GM21526 (cell line): Measurements from ENCODE around the gene PTPRR.

ENCODE experiments used
- ATAC-seq: cut with Tn5 transposase; IDR thresholded peaks from one replicate; pipeline ENCODE4 v1.9.1; 2021; ENCODE audit warnings: moderate library complexity; ENCODE audit not compliant: unreplicated experiment, low FRiP score

The PTPRR gene

GRCh38 chr12:70711831-70712230 is 208.7 kb downstream of the PTPRR start:
- ATAC-seq: no peak

GRCh38 chr12:70709022-70709421 is 211.5 kb downstream of the PTPRR start:
- ATAC-seq: no peak

- ATAC-seq: no peak
These were observed 213.9 kb downstream of the PTPRR start for GRCh38 chr12:70706611-70707010.

DNA sequence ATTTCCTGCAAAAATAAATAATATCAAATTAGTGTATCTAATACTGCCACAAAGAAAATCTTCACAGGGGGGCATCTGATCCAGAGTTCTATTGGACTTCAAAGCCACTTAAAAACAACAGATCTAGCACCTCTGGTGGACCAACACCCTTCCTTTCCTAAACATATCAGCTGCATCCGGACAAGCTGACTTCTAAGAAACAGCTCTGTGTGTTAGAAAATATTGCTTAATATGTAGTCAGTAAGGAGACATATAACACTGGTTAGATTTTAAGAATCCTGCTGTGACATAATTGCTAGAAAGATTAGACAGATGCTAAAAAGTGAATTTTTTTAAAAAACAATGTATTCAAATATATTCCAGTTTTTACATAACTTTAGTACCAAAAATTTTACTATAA is 222.2 kb downstream of the PTPRR start:
- no peak for ATAC-seq

DNA sequence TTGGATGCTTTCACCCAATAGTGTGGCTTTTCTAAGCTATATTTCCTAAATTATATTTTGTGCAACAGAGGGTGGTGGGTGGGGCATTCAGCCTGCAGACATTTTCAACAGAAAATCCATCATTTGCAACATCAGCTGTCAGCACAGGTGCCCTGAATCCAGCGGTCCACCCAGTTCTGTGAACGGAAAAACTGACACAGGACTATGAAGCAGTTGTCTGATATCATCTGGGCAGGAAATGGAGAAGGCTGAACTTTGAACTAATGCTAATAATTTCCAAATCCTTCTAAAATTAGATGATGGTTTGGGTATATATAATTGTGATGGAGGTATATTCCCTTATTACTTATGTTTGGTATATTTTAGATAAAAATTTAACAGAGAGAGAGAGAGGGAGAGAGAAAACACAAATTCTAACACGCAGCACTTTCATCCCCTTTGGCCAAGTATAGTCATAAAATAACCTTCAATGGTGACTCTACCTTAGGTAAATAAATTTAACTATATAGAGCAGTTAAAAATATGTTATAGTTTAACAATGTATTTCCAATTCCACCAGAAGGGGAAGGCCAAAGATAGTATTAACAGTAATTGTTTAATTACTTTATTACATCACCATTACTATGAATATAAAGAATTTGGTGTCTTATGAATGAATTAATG is 225.0 kb downstream of the PTPRR start:
- ATAC-seq: no peak

GRCh38 chr12:70692681-70693288 is 227.8 kb downstream of the PTPRR start:
- ATAC-seq: no peak

DNA sequence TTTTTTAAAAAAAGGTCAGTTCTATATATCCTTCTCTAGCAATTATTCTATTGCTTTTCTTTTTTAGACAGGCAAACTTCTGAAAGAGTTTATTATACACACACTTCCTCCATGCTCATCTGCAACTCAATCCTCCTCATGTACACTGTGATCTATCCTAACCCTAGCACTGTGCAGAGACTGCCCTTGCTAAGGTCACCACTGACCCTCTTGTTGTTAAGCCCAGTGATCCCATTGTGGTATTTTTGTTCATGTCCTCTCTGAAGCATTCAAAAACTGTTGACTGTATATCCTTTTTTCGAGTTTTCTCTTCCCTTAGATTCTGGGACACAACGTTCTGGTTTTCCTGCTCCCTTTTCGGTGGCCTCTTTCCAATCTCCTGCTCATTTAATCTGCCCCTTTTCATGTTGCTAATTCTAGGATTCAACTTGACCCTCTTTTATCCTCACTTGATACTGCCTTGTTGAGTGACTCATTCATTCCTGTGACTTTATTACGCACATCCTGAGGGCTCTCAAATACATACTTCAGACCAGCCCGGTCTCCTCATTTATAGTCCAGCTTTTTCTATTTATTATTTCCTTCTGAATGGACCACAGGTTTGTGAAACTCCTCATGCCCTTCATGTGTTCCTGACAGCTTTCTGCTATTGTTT is 229.4 kb downstream of the PTPRR start:
- ATAC-seq: no peak

DNA sequence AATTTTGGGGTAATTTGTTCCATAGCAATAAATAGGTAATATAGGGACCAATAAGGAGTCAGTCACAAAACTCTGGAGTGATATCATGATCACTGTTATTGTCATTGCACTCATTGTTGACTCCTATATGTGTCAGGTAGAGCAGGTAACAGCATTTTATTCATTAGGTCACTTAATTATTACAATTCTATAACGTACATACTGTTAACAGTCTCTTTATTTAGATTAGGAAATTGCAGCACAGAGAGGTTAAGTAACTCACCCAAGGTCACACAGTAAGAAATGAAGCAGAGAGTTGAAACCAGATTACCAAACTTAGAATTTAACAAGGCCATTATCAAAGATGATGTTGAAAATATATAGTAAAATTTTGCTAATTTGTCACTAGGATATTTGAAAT is 233.6 kb downstream of the PTPRR start:
- no peak for ATAC-seq

- ATAC-seq: no peak
These were observed 234.2 kb downstream of the PTPRR start for GRCh38 chr12:70686299-70686698.

- ATAC-seq: no peak
These were observed 236.6 kb downstream of the PTPRR start for GRCh38 chr12:70683976-70684375.

DNA sequence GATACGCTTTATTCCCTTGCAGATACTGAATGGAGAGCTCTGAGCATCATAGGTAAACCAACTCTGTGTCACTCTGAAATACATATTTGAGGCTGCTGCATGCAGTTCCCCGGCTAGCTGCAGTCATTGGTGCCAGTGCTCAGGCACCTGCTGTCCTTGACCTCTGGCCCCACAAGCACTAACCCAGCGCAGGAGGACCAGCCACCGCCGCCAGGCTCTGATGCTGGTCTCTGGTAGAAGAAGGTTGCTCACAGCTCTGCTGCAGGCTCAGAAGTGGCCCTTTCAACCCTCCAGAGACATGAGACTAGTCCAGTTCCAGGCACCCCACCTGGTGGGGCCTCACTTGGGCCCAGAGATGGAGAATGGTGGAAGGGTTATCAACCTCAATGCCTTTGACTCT is 248.8 kb downstream of the PTPRR start:
- no peak for ATAC-seq

DNA sequence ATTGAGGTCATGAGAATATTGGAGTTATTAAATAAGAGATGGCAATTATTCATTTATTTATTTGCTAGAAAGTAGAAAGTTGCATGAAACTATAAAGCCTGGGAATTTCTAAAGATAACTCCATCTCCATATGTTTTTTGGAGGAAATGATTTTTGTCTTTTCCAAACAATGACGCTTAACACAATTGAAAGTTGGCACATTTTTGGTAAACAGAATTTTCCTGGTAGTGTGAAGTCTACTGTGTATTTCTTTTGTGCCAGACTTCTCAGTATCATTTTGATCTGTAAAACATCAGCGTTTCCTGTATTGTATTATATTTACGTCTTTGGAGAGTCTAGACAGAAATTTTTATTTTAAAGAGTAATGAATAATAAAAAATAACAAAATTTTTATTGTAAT is 249.6 kb downstream of the PTPRR start:
- no peak for ATAC-seq

GRCh38 chr12:70667253-70667652 is 253.3 kb downstream of the PTPRR start:
- no peak for ATAC-seq

DNA sequence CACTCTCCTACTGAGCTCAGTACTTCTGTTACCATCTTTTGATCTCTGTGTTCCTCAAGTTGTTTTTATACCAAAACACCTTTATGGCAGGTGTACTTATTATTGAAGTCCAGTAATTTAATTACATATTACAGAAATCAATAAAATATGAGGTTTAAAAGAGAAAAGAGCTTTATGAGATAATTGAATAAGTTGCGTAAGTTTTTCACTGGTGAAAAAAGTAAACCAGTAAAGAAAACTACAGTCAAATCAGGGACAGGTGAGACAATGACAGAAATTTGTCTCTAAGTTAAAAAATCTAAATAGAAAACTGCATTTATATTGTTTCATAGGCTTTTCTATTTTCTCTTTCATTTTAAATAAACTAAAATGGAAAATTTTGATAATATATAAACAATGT is 254.2 kb downstream of the PTPRR start:
- no peak for ATAC-seq

GRCh38 chr12:70664465-70664881 is 256.1 kb downstream of the PTPRR start:
- no peak for ATAC-seq

- ATAC-seq: no peak
These were observed 256.7 kb downstream of the PTPRR start for GRCh38 chr12:70663838-70664237.

- ATAC-seq: no peak
These were observed 258.9 kb downstream of the PTPRR start for GRCh38 chr12:70661466-70662161.

DNA sequence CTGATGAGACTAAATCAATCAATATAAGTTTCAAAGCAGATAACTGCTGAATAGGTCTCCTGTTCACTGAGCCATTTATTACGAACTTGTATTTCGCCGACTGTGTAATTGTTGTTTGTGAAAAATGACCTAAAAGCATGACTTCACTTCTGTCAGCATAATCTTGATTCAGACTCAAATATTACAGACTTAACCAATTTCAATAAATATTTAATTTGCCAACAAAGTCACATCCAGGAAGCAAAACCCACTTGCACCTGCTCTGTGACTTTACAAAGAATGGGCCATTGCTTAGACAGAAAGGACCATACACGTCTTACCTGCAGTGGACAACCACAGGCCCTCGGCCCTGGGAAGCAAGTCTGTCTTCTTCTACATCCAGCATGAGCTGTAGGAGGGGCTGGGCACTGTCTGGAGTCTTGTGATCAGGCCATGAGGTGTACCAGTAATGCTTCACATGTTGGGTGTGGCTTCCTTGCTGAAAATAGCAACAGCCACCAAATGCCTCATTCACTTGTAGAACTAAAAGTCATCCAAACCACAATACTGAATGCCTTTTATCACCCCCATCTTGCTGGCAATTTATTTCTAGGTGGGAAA is 259.8 kb downstream of the PTPRR start:
- no peak for ATAC-seq

DNA sequence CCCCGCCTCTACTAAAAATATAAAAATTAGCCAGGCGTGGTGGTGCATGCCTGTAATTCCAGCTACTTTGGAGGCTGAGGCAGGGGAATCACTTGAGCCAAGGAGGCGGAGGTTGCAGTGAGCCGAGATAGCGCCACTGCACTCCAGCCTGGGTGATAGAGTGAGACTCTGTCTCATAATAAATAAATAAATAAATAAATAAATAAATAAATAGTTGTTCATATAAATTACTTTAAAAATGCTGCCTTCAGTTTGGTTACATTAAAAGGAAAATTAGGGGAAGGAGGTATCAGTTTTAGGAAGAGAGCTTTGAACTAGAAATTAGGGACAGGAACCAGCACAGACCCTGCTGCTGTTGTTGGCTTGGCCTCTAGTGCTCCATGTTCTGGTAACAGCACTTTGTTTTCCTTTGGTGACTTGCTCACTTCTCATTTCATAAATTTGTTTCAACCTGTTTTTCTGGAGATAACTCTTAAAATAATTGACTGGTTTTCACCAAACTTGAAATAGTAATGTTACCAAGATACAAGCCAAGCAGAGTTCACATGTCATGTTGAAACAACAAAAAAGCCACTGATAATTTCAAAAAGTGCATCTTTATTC is 260.4 kb downstream of the PTPRR start:
- ATAC-seq: no peak

DNA sequence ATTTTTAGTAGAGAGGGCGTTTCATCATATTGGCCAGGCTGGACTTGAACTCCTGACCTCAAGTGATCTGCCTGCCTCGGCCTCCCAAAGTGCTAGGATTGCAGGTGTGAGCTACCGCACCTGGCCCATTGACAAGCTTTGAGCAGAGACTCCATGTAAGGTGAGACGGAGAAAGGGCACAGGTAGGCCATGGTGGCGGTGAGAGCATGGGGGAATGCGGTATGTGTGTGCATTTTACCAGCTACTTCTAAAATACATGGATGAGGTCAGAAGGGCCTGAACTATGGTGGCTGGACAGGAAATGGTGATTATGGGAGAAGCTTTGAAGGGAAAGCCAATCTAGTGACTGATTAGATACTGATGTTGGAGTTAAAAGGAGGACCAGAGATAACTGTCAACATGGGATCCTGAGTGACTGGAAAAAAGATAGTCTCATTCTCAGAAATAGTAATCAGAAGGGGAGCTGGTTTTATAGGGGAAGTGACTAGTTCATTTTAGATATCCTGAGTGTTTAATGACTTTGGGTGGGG is 261.4 kb downstream of the PTPRR start:
- ATAC-seq: no peak
